Cardiac muscle cell (in vitro differentiated cells and primary cell): ENCODE measurements around the gene MSRB1. TPM values are rescaled to one million over a fixed set of nuclear protein-coding genes. Genes with fewer than 3 reads are reported as not detected.
"Not testable (repeated sequence)": the region's sequence is repeated elsewhere in the genome, so short reads cannot be mapped to it uniquely, and the experiment has no call there.

Source experiments
- DNase-seq, 2 donors: peaks; one replicate each; pipeline versions ENCODE4 v3.0.0 to v3.0.0-alpha.2; 2010 to 2017; ENCODE audit warnings: low read depth in 1 of 2, low spot score in 1 of 2
- H3K27ac ChIP-seq: fragments of 200-600 bp; sonication (generic); 2 replicates; pipeline ENCODE4 v1.5.1; 2016
- H3K27me3 ChIP-seq: fragments of 200-600 bp; sonication (generic); 2 replicates; pipeline ENCODE4 v1.6.0; 2016; ENCODE audit warnings: control low read depth
- H3K36me3 ChIP-seq: fragments of 200-600 bp; sonication (generic); 2 replicates; pipeline ENCODE4 v1.5.1; 2016; ENCODE audit warnings: control low read depth
- H3K4me1 ChIP-seq: fragments of 200-600 bp; sonication (generic); 2 replicates; pipeline ENCODE4 v1.8.1; 2017; ENCODE audit warnings: low read depth, mild to moderate bottlenecking, mixed run types
- H3K4me3 ChIP-seq: fragments of 200-600 bp; sonication (generic); 2 replicates; pipeline ENCODE4 v1.5.1; 2016; ENCODE audit warnings: mild to moderate bottlenecking
- H3K9me3 ChIP-seq: fragments of 200-600 bp; sonication (generic); 2 replicates; pipeline ENCODE4 v1.5.1; 2017; ENCODE audit warnings: low read depth, mild to moderate bottlenecking, control low read depth
- CTCF ChIP-seq: IDR thresholded peaks from 2 replicates; pipeline ENCODE4 v1.5.1; 2012; ENCODE audit warnings: low read depth, mild to moderate bottlenecking, low read length
- polyA plus RNA-seq: library from polyadenylated mRNA; unstranded; fragments of >200 nt; fragmentation: Nextera tagmentation; extraction: Ambion mirVana; gene quantifications from 2 replicates; pipeline ENCODE4 v1.2.1, GENCODE V29; 2016
- total RNA-seq: library from RNA; depleted of rRNA; stranded (reverse); fragments of >200 nt; gene quantifications from 2 replicates; pipeline ENCODE4 v1.2.3, GENCODE V29; 2016

The MSRB1 gene
- total and polyA plus RNA-seq, 2 experiments from 2014 or later = 13.6 to 35.1 TPM

GRCh38 chr16:1923299-1924034, 19.5 kb downstream of the MSRB1 start:
- DNase-seq = peak; percentile 43 to 60
- peak; percentile 47 for TF ChIP-seq CTCF
- no peaks in the 10 kb centered on the region for H3K36me3 ChIP-seq
- H3K4me1 ChIP-seq = peaks cover 12% of the 10 kb centered on the region
- H3K9me3 ChIP-seq = no peaks in the 10 kb centered on the region
- H3K27me3 ChIP-seq = peaks cover 54% of the 10 kb centered on the region
- H3K4me3 ChIP-seq = no peak overlapping the region
- H3K27ac ChIP-seq = no peak overlapping the region

GRCh38 chr16:1922357-1922756, 20.6 kb downstream of the MSRB1 start:
- no peak for TF ChIP-seq CTCF
- no peak overlapping the region for H3K4me3 ChIP-seq
- H3K9me3 ChIP-seq = no peaks in the 10 kb centered on the region
- H3K27me3 ChIP-seq = peaks cover 65% of the 10 kb centered on the region
- no peak for DNase-seq
- no peak overlapping the region for H3K27ac ChIP-seq
- H3K36me3 ChIP-seq = no peaks in the 10 kb centered on the region
- peaks cover 14% of the 10 kb centered on the region for H3K4me1 ChIP-seq

GRCh38 chr16:1920727-1921171, 22.2 kb downstream of the MSRB1 start:
- DNase-seq = peak in 1 of 2 donors; percentile 70
- no peak overlapping the region for H3K4me3 ChIP-seq
- H3K4me1 ChIP-seq = peaks cover 14% of the 10 kb centered on the region
- H3K27me3 ChIP-seq = peaks cover 81% of the 10 kb centered on the region
- no peaks in the 10 kb centered on the region for H3K36me3 ChIP-seq
- no peaks in the 10 kb centered on the region for H3K9me3 ChIP-seq
- TF ChIP-seq CTCF = no peak
- H3K27ac ChIP-seq = no peak overlapping the region

- H3K36me3 ChIP-seq, H3K4me3 ChIP-seq, H3K9me3 ChIP-seq, DNase-seq, H3K27ac ChIP-seq: not testable (repeated sequence)
- H3K4me1 ChIP-seq = peaks cover 14% of the 10 kb centered on the region
- H3K27me3 ChIP-seq = peaks cover 87% of the 10 kb centered on the region
Measured at GRCh38 chr16:1920122-1920521, 22.9 kb downstream of the MSRB1 start.

GRCh38 chr16:1919327-1919998, 23.5 kb downstream of the MSRB1 start:
- no peak for DNase-seq
- H3K9me3 ChIP-seq = no peaks in the 10 kb centered on the region
- H3K36me3 ChIP-seq = no peaks in the 10 kb centered on the region
- no peak overlapping the region for H3K27ac ChIP-seq
- no peak for TF ChIP-seq CTCF
- no peak overlapping the region for H3K4me3 ChIP-seq
- peaks cover 14% of the 10 kb centered on the region for H3K4me1 ChIP-seq
- H3K27me3 ChIP-seq = peaks cover 94% of the 10 kb centered on the region
